ENCODE measurements around the gene CCDC78.
"Not testable (repeated sequence)": the region's sequence is repeated elsewhere in the genome, so short reads cannot be mapped to it uniquely, and the experiment has no call there.

Gene CCDC78

DNA sequence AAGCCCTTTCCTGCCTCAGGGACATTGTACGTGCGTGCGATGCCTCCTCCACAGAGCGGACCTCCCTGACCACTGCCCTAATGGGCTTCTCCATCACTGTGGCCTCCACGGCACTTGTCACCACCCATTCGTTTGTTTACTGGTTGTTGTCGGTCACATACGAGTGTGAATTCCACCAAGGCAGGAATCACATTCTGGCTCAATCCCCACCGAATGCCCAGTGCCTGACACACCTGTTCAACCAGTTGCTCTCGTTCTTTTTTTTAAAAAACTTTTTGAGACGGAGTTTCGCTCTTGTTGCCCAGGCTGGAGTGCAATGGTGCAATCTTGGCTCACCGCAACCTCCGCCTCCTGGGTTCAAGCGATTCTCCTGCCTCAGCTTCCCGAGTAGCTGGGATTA lies 35.0 kb downstream of the CCDC78 start:
- not testable (repeated sequence) for DNase-seq

DNA sequence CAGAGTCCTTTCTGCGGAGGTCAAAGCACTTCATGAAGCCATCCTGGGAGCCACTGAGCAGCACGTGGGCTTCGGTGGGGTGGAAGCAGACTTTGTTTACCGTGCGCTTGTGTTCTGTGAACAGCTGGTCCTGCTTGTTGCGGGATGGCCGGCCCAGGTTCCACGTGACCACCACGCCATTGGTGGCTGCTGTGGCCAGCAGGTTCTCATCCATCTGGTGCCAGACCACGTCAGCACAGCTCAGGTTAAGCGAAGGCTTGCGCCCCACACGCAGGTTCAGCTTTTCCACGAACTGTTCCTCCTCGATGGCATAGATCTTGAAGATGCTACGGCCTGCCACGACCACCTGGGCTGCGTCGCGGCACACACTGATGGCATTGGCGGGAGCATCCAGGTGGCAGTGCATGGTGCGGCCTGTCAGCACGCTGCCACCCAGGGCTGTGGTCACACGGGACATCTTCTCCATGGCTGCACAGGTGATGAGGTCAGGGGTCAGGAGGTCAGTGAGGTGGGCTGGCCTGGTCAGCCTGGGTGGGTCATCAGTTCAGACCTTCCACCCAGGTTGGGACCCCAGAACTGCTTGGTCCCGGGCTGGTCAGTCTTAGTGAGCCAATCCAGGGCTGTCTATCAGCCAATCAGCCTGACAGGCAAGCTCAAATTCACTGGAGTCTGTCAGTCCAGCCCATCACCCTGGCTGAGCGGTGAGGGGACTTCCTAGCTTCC lies 36.9 kb downstream of the CCDC78 start:
- DNase-seq = no peak

DNA sequence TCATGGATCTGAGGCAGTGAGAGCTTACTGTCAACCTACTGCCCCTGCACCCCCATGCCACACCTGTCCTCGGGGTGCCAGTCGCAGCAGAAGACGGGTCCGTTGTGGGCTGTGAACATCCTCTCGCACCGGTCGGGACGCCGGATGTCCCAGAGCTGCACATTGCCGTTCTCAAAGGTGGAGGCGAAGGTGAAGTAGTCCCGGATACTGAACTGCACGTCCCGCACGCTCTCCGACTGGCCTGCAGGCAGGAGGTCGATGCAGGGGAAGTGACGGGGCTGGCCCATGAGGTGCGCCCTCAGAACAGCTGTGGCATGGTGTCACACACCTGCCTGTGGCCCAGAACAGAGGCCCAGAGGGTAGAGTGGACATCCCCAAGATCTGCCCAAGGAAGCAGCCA lies 38.7 kb downstream of the CCDC78 start:
- DNase-seq = no peak

DNA sequence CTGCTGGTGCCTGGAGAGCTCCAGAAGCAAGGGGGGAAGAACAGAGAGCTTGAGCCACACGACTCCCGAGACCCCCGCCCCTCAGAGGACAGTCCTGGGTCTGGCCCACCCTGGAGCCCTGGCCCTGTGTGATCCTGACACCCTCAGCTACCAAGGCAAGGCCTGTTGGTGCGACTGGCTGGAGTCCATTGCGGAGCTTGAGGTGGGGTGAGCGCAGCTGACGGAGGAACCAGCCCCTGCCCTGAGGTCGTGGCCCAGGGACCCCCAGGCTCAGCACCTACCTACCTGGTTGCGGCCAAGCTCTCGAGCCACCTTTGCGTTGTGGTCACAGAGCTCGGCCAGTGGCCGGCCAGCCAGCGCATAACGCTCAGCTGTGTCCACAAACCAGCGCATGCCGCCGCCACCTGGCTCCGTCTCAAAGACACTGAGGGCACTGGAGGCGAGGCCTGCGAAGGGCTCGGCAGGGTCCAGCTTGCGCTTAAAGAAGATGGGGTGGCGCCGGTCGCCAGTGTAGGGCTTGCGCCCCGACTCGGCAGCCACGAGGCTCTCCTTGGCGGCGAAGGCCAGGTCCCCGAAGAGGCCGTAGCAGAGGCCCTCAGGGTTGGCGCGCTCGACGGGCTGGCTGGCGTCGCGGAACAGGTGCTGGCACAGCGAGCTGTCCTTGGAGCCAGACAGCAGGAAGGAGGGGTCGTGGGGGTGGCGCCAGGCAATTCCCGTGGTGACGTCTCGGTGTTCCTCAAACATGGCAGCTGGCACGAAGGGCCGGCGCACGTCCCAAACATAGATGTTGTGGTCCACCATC lies 39.6 kb downstream of the CCDC78 start:
- no peak for DNase-seq

DNA sequence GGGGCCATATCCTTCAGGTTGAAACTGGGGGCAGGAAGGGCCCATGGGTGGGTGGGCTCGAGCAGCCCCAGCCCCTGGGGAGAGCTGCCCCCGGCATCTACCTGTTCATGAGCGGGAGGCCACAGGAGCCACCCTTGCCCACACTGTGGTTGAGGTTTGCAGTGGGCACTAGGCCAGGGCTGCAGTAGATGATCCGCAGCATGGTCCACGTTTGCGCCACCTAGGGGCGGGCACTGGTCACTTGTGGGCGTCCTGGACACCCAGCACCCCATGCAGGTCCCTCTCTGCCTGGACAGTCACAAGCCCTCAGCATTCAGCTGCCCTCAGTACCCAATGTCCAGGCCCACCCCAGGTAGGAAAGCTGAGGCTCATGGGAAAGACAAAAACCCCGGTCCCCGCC lies 40.3 kb downstream of the CCDC78 start:
- no peak for DNase-seq

DNA sequence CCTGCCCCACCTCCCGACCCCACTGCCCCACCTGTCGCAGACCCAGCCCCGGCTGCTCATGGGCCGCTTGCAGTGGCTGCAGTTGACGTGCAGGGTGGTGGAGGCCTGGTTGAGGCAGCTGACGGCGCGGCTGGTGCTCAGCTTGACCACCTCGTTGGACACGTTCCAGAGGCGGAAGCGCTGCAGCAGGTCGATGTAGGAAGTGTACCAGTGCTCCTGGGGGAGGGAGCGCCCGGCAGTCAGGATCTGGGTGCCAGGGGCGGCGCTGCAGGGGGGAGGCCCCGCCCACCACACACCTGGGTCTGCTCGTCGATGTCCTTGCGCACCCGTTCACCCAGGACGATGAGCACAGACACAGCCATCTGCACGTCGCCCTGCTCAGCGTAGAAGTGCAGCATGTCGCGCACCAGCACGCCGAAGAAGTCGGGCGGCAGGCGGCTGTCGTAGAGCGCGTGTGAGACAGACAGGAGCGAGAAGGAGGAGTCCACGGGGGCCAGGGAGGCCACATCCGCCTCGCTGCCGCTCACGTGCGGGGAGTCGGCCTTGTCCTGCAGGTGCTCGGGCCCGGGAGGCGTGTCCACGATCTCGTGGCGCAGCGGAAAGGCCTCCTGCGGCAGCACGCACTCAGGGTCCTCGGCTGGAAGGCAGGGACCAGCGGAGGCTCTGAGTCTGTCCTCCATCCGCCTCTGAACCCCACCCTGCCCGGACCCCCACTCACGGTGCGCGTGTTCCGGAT lies 41.1 kb downstream of the CCDC78 start:
- DNase-seq = no peak

DNA sequence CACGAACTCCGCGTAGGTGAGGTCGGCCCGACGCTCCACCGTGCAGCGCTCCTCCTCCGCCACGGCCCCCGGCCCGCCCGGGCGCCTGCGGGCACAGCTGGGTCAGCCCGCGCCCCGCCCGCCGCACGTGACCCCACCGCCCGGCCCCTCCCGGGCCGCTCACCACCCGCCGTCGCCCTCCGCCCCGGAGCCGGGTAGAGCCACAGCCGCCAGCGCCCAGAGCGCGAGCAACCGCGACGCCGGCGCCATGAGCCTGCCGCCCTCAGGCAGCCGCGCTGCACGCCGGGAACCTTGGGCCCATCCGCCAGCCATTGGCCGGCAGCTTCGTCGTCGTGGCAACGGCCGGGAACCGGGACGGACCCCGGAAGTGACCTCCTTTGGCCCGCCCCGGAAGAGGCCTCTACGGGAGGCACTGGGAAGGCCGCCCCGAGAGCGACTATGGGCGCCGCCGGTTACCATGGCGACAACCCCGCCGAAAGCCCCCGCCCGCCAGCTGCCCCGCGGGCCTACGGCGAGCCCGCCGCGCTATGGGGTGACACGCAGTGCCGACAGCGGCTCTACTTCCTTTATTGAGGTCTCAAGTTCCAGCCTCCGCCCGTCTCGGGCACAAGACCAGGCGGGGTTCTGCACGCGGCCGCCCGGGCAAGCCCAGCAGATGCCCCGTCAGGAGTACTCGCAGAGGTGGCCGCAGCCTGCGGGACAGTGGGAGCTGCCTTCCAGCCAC lies 42.0 kb downstream of the CCDC78 start, which contains the start of gene JMJD8:
Gene JMJD8 (minus strand): TSS at position 264 of the 724 bp plus-strand sequence. CDS start 15 bp downstream, at position 249.
- peak; percentile 98 for DNase-seq

DNA sequence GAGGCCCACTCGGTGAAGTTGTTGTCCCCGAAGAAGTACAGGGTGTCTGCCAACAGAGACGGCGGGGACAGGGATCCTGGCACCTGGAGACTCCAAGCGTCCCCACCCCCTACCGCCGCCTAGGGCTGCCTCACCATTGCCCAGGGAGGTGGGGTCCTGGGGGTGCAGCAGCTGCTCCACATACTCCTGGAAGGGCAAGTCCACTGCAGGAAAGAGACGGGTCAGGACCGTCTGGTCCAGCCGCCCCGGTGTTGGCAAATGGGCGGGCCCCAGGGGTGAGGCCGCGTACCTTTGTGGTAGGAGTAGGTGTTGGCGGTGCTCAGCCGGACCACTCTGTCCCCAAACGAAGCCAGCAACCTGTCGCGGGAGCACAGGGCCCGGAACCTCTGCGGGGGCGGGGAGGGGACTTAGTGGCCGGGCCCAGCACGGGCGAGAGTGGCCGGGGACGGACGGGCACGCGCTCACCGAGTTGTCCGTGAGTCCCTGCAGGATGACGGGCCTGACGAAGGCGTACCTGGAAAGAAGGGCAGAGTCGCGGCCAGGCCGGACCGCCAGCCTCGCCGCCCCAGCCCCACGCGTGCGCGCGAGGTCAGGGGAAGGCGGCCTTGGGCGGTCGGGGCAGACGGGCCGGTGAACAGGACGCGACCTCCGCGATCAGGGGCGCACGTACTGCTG lies 42.7 kb downstream of the CCDC78 start:
- DNase-seq = no peak

DNA sequence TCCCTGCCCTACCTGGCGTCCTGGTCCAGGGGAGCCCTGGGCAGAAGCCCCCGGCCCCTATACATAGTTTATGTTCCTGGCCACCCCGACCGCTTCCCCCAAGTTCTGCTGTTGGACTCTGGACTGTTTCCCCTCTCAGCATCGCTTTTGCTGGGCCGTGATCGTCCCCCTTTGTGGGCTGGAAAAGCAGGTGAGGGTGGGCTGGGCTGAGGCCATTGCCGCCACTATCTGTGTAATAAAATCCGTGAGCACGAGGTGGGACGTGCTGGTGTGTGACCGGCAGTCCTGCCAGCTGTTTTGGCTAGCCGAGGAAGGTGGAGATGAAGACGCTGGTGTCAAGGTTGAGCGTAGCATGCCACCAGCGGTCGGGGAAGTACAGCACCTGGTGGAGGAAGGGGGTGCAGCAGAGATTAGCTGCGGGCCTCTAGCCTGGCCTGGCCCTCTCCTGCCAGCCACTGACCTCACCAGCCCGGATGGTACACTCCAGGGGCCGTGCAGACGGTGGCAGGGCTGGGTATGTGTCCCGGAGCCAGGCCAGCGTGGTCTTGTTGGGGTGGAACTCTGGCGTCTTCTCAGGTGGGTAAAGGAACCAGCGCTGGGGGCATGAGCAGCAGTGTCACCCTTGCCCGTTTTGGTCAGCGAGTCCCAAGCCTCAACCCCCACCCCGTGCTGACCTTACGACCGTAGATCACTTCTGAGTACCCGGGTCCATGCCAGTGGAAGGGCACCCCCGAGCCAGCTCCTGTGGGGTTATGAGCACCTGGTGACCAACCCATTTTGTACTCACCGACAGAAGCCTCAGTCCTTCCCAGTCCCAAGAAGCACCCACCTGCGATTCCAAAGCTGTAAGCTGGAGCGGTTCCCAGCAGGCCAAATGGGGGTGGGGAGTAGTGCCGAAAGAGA lies 43.5 kb downstream of the CCDC78 start:
- no peak for DNase-seq

DNA sequence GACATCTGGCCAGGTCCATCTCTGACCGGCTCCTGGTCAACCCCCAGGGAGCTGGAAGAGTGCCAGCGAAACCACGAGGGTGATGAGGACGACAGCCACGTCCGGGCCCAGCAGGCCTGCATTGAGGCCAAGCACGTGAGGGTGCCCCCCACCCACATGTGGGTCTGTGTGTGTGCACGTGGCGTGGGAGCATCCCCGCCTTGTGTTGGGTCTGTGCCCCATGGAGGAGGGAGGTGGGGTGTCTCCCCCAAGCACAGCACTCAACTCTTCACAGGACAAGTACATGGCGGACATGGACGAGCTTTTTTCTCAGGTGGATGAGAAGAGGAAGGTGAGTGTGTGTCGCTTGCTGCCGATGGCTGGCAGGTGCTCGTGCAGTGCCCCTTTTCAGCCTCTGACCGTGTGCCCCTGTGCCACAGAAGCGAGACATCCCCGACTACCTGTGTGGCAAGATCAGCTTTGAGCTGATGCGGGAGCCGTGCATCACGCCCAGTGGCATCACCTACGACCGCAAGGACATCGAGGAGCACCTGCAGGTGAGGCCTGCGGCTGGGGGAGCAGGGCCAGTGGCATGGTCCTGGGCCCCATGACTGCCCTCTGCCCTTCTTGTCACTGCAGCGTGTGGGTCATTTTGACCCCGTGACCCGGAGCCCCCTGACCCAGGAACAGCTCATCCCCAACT lies 44.4 kb downstream of the CCDC78 start:
- DNase-seq = no peak

DNA sequence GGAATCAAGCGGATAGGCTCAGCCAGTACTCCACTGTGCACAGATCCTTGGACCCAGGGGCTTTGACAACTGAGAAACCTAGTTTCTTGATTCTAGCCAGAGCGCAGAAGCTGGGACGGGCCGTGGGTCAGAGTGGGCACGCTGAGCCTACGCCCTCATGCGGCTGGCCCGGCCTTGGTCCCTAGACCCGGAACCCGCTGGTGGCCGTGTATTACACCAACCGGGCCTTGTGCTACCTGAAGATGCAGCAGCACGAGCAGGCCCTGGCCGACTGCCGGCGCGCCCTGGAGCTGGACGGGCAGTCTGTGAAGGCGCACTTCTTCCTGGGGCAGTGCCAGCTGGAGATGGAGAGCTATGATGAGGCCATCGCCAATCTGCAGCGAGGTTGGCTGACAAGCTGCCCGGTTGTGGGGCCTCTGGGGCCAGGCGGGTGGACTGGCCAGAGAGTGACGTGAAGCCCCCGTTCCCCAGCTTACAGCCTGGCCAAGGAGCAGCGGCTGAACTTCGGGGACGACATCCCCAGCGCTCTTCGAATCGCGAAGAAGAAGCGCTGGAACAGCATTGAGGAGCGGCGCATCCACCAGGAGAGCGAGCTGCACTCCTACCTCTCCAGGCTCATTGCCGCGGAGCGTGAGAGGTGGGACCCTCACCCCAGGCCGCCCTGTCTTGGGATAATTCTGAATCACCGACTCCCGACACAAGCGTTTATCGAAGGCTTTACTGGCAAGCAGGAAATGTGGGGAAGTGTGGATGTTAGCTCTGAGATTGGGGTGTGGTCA lies 45.1 kb downstream of the CCDC78 start:
- no peak for DNase-seq

DNA sequence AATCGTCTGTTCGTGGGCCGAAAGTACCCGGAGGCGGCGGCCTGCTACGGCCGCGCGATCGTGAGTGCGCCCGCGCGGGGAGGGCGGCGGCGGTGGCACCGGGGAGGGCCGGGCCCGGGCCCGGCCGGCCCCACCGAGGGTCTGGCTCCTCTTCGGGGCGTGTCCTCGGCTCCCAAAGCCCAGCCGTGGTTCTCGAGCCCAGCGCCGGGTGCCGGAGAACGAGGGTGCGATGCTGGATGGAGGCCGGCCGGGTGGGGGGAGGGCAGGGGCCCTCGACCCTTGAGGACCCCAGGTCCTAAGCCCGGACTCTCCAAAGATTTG lies 45.7 kb downstream of the CCDC78 start:
- DNase-seq = no peak

DNA sequence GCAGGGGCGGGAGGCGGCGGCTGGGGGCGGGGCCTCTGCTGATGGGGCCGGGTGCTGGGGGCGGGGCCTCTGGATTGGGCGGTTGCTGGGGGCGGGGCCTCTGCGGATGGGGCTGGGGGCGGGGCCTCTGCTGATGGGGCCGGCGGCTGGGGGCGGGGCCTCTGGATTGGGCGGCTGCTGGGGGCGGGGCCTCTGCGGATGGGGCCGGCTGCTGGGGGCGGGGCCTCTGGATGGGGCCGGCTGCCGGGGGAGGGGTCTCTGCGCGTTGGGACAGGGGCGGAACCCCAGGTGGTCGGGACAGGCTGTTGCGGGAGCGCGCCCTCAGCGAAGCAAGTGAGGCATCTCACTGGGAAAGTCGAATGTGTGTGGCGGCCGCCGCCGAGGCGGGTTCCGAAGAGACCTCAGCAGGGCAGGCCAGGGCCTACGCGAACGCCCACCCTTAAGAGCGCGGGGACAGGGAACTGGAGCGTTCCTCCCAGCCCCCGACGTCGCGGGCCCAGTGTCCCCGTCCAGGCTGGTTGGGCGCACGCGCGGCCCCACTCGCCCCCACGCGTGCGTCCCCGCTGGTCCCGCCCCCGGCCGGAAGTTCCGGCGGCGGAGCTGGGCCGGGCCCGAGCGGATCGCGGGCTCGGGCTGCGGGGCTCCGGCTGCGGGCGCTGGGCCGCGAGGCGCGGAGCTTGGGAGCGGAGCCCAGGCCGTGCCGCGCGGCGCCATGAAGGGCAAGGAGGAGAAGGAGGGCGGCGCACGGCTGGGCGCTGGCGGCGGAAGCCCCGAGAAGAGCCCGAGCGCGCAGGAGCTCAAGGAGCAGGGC lies 46.2 kb downstream of the CCDC78 start, which contains the start of gene STUB1:
Gene STUB1 (plus strand): TSS at position 597 of the 811 bp plus-strand sequence. CDS start 116 bp downstream, at position 713.
- DNase-seq = peak; percentile 97

DNA sequence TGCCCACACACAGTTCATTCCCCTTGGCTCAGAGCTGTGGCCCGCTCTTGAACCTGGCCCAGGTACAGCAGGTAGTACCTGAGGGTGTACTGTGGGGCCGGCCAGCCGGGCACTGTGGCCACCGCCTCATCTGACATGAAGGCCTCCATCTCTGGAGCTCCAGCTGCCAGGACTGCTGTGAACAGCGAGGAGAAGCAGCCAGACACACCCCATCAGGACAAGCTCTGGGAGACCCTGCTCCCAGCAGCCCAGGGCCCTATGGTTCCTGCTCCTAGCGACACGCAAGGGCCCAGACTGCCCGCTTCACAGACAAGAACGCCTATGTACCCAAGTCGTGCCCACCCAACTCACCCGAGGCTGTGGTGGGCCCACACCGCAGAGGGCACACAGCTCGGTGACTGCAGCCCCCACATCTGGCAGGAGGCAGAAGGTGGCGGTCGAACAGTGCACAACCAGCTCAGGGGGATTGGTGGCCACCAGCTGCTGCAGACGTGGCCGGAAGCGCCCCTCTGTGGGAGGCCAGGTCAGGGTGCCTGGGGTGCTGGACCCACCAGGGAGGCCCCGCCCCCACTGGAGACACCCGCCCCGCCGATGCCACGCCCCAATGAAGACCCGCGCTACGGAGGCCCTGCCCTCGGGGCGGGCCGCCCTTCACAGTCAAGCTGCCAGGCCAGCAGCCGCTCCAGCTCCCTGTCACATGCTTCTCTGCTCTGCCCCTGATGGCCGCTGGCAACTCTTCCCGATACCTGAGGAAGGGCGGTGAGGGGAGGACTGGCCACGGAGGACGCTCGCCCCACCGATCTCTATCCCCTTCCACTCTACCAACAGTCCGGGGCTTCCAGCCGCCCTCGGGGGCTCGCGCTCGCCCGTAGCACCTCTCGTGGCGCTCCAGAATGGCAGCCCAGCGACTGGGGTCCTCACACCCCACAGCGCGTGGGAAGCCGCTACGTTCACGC lies 47.1 kb downstream of the CCDC78 start:
- DNase-seq = peak; percentile 78

DNA sequence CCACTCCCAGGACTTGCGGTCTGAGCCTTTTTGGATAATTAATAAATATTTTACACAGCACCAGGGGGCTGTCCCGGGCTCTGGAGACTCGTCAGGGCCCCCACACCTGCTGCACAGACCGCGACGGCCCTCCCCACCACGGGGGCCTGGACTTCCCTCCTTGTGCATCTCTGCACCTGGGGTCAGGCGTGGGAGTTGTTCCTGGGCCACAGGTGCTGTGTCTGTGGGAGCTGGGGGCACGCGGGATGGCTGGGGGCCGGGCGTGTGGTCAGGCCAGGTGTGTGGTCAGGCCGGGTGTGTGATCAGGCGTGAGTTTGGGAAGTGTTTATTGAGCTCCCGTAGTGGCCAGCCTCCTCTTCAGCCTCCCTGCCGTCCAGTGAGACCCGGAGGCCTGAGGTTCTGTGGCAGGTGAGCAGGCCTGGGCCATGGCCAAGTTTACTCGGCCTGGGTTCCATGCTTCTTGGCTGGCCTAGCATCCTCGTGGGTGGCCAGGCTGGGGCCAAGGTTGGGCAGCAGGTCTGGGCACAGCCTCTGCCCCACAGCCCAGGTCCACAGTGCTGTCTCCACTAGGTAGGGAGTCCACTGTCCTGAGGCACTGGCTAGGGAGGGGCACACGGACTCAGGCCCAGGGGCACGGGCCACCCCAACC lies 47.9 kb downstream of the CCDC78 start:
- no peak for DNase-seq

DNA sequence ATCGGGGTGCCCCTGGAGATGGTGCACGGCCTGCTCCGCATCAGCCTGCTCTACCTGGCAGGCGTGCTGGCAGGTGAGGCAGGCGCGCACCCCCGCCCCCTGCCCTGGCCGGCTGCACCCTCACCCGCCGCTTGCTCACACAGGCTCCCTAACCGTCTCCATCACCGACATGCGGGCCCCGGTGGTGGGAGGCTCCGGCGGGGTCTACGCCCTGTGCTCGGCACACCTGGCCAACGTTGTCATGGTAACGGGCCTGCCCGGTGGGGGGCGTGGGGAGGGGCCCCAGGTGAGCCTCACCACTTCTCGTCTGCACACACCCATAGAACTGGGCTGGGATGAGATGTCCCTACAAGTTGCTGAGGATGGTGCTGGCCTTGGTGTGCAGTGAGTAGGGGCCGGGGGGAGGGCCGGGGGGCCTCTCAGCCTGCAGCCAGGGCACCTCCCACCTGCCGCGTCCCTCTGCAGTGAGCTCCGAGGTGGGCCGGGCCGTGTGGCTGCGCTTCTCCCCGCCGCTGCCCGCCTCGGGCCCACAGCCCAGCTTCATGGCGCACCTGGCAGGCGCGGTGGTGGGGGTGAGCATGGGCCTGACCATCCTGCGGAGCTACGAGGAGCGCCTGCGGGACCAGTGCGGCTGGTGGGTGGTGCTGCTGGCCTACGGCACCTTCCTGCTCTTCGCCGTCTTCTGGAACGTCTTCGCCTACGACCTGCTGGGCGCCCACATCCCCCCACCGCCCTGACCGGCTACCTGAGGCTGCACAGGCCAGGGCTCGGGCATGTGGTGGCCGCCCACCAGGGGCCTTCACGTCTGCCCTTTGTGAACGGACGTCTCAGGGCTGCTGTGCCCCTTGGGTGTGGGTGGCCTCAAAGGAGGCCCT lies 48.7 kb downstream of the CCDC78 start:
- no peak for DNase-seq
